Measurements from ENCODE around the gene MED13L. TPM values are rescaled to one million over a fixed set of nuclear protein-coding genes. Genes with fewer than 3 reads are reported as not detected.

MED13L gene
- polyA plus RNA-seq, 1 donor (not counting 4 experiments of a cell fraction or from before 2014, with no cell fraction given): 31.7 TPM

- Histone ChIP-seq H3K27me3 (ENCODE audit: control insufficient read depth, extremely low read depth, insufficient read depth, low read length) (no peaks in the 10 kb centered on the region), H3K9me1 (ENCODE audit: control insufficient read depth, extremely low read depth, insufficient read depth, low read length) (no peaks in the 10 kb centered on the region), H3K4me3 (ENCODE audit: control insufficient read depth in 2 of 3, extremely low read depth in 1 of 3, insufficient read depth in 2 of 3, low read depth in 1 of 3, low read length in 3 of 3) (no peak overlapping the region), H3K36me3 (ENCODE audit: control insufficient read depth in 2 of 2, extremely low read depth in 1 of 2, insufficient read depth in 2 of 2, low read length in 2 of 2) (peaks cover 24 to 27% of the 10 kb centered on the region in 2 experiments), H3K9me3 (ENCODE audit: control insufficient read depth, low read depth, low read length) (no peaks in the 10 kb centered on the region), H3K4me2 (ENCODE audit: control insufficient read depth, extremely low read depth, insufficient read depth, low read depth, low read length) (no peak overlapping the region), H3K4me1 (ENCODE audit: control insufficient read depth, extremely low read depth, insufficient read depth, low read length) (no peaks in the 10 kb centered on the region), H3K9ac (ENCODE audit: control insufficient read depth, extremely low read depth, insufficient read depth, low read length) (no peak overlapping the region), H2AFZ (ENCODE audit: control insufficient read depth, low read length) (no peak overlapping the region), H3K79me2 (ENCODE audit: control insufficient read depth, insufficient read depth, low read length) (no peaks in the 10 kb centered on the region), H4K20me1 (ENCODE audit: control insufficient read depth, extremely low read depth, insufficient read depth, low read length) (no peaks in the 10 kb centered on the region), H3K27ac (ENCODE audit: control insufficient read depth, insufficient read depth, low read length) (no peak overlapping the region)
- no peak for DNase-seq (ENCODE audit: low read depth, low spot score)
- FAIRE-seq: no peak
- no peak for TF ChIP-seq EZH2 (IDR thresholded peaks at IDR 0.05; ENCODE audit: low read length)
- no peak for TF ChIP-seq CTCF (optimal IDR thresholded peaks at IDR 0.05 in 1 of 3, IDR thresholded peaks at IDR 0.05 in 1 of 3, conservative IDR thresholded peaks at IDR 0.05 in 1 of 3; ENCODE audit: extremely low read depth in 1 of 3, insufficient read depth in 2 of 3, low read length in 3 of 3)
- dilution Hi-C loops (cut with MboI; ENCODE audit: extremely low pct_ligation_motif_present, low sequenced_read_pairs): no loop called here
Observed at GRCh38 chr12:115960868-115961802, 316.4 kb downstream of the MED13L start.

DNA sequence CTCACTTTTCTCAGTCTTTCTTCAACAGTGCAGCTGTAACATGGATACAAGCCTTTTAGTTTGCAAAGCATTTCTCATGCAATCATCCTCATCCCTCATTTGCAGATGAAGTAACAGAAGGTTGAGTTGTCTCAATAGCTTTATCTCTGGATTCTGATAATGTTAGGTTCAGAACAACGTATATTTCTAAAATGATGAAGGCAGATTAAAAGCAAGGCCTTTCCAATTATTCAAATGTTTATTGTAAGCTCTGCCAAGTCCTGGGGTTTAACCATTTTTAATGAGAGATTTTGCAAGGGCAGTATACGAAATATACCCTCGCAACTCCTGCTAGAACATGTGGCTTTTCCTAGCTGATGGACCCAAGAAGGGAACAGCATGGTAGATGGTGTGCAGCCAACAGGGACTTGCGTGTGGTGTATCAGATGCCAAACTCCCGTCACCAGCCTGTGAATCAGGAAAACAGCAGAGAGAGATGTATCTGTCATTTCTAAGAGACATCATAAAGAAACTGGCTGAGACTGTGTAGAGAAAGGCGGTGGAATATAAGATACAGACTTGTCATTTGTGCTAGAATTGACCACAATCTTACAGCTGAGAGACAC, 319.7 kb downstream of the MED13L start:
- Histone ChIP-seq H3K9ac (ENCODE audit: control insufficient read depth, extremely low read depth, insufficient read depth, low read length) (no peak overlapping the region), H3K36me3 (ENCODE audit: control insufficient read depth in 2 of 2, extremely low read depth in 1 of 2, insufficient read depth in 2 of 2, low read length in 2 of 2) (peaks cover 20 to 21% of the 10 kb centered on the region in 2 experiments), H3K27me3 (ENCODE audit: control insufficient read depth, extremely low read depth, insufficient read depth, low read length) (no peaks in the 10 kb centered on the region), H3K9me3 (ENCODE audit: control insufficient read depth, low read depth, low read length) (no peaks in the 10 kb centered on the region), H3K4me3 (ENCODE audit: control insufficient read depth in 2 of 3, extremely low read depth in 1 of 3, insufficient read depth in 2 of 3, low read depth in 1 of 3, low read length in 3 of 3) (no peak overlapping the region), H2AFZ (ENCODE audit: control insufficient read depth, low read length) (no peak overlapping the region), H3K79me2 (ENCODE audit: control insufficient read depth, insufficient read depth, low read length) (no peaks in the 10 kb centered on the region), H3K27ac (ENCODE audit: control insufficient read depth, insufficient read depth, low read length) (no peak overlapping the region), H3K4me1 (ENCODE audit: control insufficient read depth, extremely low read depth, insufficient read depth, low read length) (no peaks in the 10 kb centered on the region), H4K20me1 (ENCODE audit: control insufficient read depth, extremely low read depth, insufficient read depth, low read length) (no peaks in the 10 kb centered on the region), H3K4me2 (ENCODE audit: control insufficient read depth, extremely low read depth, insufficient read depth, low read depth, low read length) (no peak overlapping the region), H3K9me1 (ENCODE audit: control insufficient read depth, extremely low read depth, insufficient read depth, low read length) (no peaks in the 10 kb centered on the region)
- dilution Hi-C loops (cut with MboI; ENCODE audit: extremely low pct_ligation_motif_present, low sequenced_read_pairs): no loop called here
- no peak for DNase-seq (ENCODE audit: low read depth, low spot score)
- TF ChIP-seq CTCF (optimal IDR thresholded peaks at IDR 0.05 in 1 of 3, IDR thresholded peaks at IDR 0.05 in 1 of 3, conservative IDR thresholded peaks at IDR 0.05 in 1 of 3; ENCODE audit: extremely low read depth in 1 of 3, insufficient read depth in 2 of 3, low read length in 3 of 3) (no peak), EZH2 (IDR thresholded peaks at IDR 0.05; ENCODE audit: low read length) (no peak)
- no peak for FAIRE-seq

All from keratinocyte (primary cell).